Calu3 (cell line): ENCODE measurements around the gene FAM98C. TPM values are rescaled to one million over a fixed set of nuclear protein-coding genes. Genes with fewer than 3 reads are reported as not detected.
"Not testable (repeated sequence)": the region's sequence is repeated elsewhere in the genome, so short reads cannot be mapped to it uniquely, and the experiment has no call there.

Experiments used
- BruUV-seq: library from RNA; stranded (reverse); fragments of 400-500 nt; replicated peaks from 2 replicates; lab custom pipeline; 2021; lab: Mats Ljungman, UMichigan
- CTCF ChIA-PET: fragments of 300-600 bp; sonication (Branson Sonifier 250); formaldehyde crosslinking; loops from one replicate; lab custom pipeline; 2022; ENCODE audit warnings: antibody characterized with exemption; lab: Charles Lee
- DNase-seq: peaks from one replicate; pipeline ENCODE4 v3.0.0; 2022
- H3K27ac Mint-ChIP-seq: one replicate; pipeline ENCODE4 v1.8.0; 2022; ENCODE audit warnings: mixed read lengths; ENCODE audit not compliant: unreplicated experiment
- H3K27me3 Mint-ChIP-seq: one replicate; pipeline ENCODE4 v1.8.0; 2022; ENCODE audit warnings: mixed read lengths; ENCODE audit not compliant: unreplicated experiment
- H3K36me3 Mint-ChIP-seq: one replicate; pipeline ENCODE4 v1.8.0; 2022; ENCODE audit warnings: mild to moderate bottlenecking, moderate library complexity, mixed read lengths; ENCODE audit not compliant: insufficient read depth, unreplicated experiment
- H3K4me1 Mint-ChIP-seq: one replicate; pipeline ENCODE4 v1.8.0; 2022; ENCODE audit warnings: mild to moderate bottlenecking, low read depth, mixed read lengths; ENCODE audit not compliant: unreplicated experiment
- H3K4me3 Mint-ChIP-seq: one replicate; pipeline ENCODE4 v1.8.0; 2022; ENCODE audit warnings: mild to moderate bottlenecking, low read depth, moderate library complexity, mixed read lengths; ENCODE audit not compliant: unreplicated experiment
- H3K9me3 Mint-ChIP-seq: one replicate; pipeline ENCODE4 v1.8.0; 2022; ENCODE audit warnings: low read depth, mixed read lengths; ENCODE audit not compliant: unreplicated experiment
- CTCF ChIP-seq: fragments of 200-600 bp; IDR thresholded peaks from one replicate; pipeline ENCODE4 v1.8.0; 2022; ENCODE audit warnings: antibody characterized with exemption; ENCODE audit not compliant: unreplicated experiment
- intact Hi-C: fragments of 100-400 bp; cut with micrococcal nuclease; formaldehyde crosslinking; loops from one replicate; pipeline ENCODE4 v1.10.0; 2022; ENCODE audit not compliant: unreplicated experiment
- total RNA-seq: library from RNA; stranded (reverse); gene quantifications from 2 replicates; pipeline ENCODE4 v1.2.3, GENCODE V29; 2022

The FAM98C gene
- total RNA-seq, 1 experiment from 2014 or later, result 31.4 TPM

- peaks cover 42% of the 10 kb centered on the region for H3K36me3 Mint-ChIP-seq
- peak overlapping the region; percentile 99 for H3K4me3 Mint-ChIP-seq
- H3K27me3 Mint-ChIP-seq, result no peaks in the 10 kb centered on the region
- CTCF ChIA-PET, result no interaction called here
- TF ChIP-seq CTCF, result no peak
- H3K4me1 Mint-ChIP-seq, result no peaks in the 10 kb centered on the region
- no peaks in the 10 kb centered on the region for H3K9me3 Mint-ChIP-seq
- intact Hi-C loops, result loop anchor here (5.0 kb wide), 1 partner anchor 527 kb away; the partner anchor contains the start of genes MRPS12 and SARS2
- DNase-seq, result no peak
- no peak overlapping the region for H3K27ac Mint-ChIP-seq
- BruUV-seq, result no TSS peak
These were observed 2.0 kb downstream of the FAM98C start for GRCh38 chr19:38404858-38405257.

- H3K27me3 Mint-ChIP-seq, result peaks cover 2% of the 10 kb centered on the region
- H3K36me3 Mint-ChIP-seq, result peaks cover 42% of the 10 kb centered on the region
- no peak for DNase-seq
- BruUV-seq, result no TSS peak
- H3K4me1 Mint-ChIP-seq, result no peaks in the 10 kb centered on the region
- H3K27ac Mint-ChIP-seq, result no peak overlapping the region
- intact Hi-C loops, result no loop called here
- H3K9me3 Mint-ChIP-seq, result no peaks in the 10 kb centered on the region
- CTCF ChIA-PET, result no interaction called here
- TF ChIP-seq CTCF, result no peak
- H3K4me3 Mint-ChIP-seq, result no peak overlapping the region
These were observed 2.4 kb downstream of the FAM98C start for GRCh38 chr19:38405276-38405675.

GRCh38 chr19:38409631-38410133 is 6.8 kb downstream of the FAM98C start:
- Mint-ChIP-seq H3K27me3 (peaks cover 24% of the 10 kb centered on the region), H3K36me3 (peaks cover 29% of the 10 kb centered on the region), H3K27ac (no peak overlapping the region), H3K4me3 (no peak overlapping the region), H3K4me1 (peaks cover 14% of the 10 kb centered on the region), H3K9me3 (no peaks in the 10 kb centered on the region)
- CTCF ChIA-PET, result interaction anchor here (0.6 kb wide), 1 partner anchor 47 kb away, joined by 6 read pairs; no protein-coding TSS in a partner anchor
- no TSS peak for BruUV-seq
- DNase-seq, result no peak
- intact Hi-C loops, result no loop called here
- no peak for TF ChIP-seq CTCF

- H3K27ac Mint-ChIP-seq, CTCF ChIA-PET, intact Hi-C loops, BruUV-seq, H3K9me3 Mint-ChIP-seq, H3K4me3 Mint-ChIP-seq, DNase-seq: not testable (repeated sequence)
- peaks cover 24% of the 10 kb centered on the region for H3K27me3 Mint-ChIP-seq
- H3K4me1 Mint-ChIP-seq, result peaks cover 14% of the 10 kb centered on the region
- peaks cover 21% of the 10 kb centered on the region for H3K36me3 Mint-ChIP-seq
These were observed 7.5 kb downstream of the FAM98C start for GRCh38 chr19:38410407-38410806.

- intact Hi-C loops, result no loop called here
- Mint-ChIP-seq H3K9me3 (no peaks in the 10 kb centered on the region), H3K4me3 (no peak overlapping the region), H3K4me1 (peaks cover 14% of the 10 kb centered on the region), H3K27ac (peak overlapping the region; percentile 46), H3K27me3 (peaks cover 24% of the 10 kb centered on the region), H3K36me3 (peaks cover 17% of the 10 kb centered on the region)
- DNase-seq, result no peak
- CTCF ChIA-PET, result interaction anchor here (1.6 kb wide), 1 partner anchor 8 kb away, joined by 4 read pairs; the partner anchor contains the start of gene FAM98C
- no TSS peak for BruUV-seq
- no peak for TF ChIP-seq CTCF
These were observed 8.3 kb downstream of the FAM98C start for GRCh38 chr19:38411041-38411712.

- peaks cover 16% of the 10 kb centered on the region for H3K36me3 Mint-ChIP-seq
- DNase-seq, H3K4me3 Mint-ChIP-seq, H3K9me3 Mint-ChIP-seq, intact Hi-C loops, BruUV-seq, H3K27ac Mint-ChIP-seq: not testable (repeated sequence)
- H3K27me3 Mint-ChIP-seq, result peaks cover 29% of the 10 kb centered on the region
- CTCF ChIA-PET, result interaction anchor here (1.6 kb wide), 1 partner anchor 9 kb away, joined by 4 read pairs; the partner anchor contains the start of gene FAM98C
- peaks cover 17% of the 10 kb centered on the region for H3K4me1 Mint-ChIP-seq
These were observed 9.0 kb downstream of the FAM98C start for GRCh38 chr19:38411898-38412297.
